Esophagus mucosa (tissue), 1 donor: Measurements from ENCODE around the gene SIRT3. TPM values are rescaled to one million over a fixed set of nuclear protein-coding genes. Genes with fewer than 3 reads are reported as not detected.

Source experiments
- ATAC-seq: fragments of 200-7000 bp; cut with Tn5 transposase; one replicate; pipeline ENCODE4 v1.9.1; 2020
- total RNA-seq: library from RNA; stranded (reverse); gene quantifications from one replicate; pipeline ENCODE4 v1.2.4, GENCODE V29; 2023
- donor health status: DM: yes; HTN: yes; CAD: no.

SIRT3 gene
- total RNA-seq, 1 donor from 2014 or later = 6.2 TPM

DNA sequence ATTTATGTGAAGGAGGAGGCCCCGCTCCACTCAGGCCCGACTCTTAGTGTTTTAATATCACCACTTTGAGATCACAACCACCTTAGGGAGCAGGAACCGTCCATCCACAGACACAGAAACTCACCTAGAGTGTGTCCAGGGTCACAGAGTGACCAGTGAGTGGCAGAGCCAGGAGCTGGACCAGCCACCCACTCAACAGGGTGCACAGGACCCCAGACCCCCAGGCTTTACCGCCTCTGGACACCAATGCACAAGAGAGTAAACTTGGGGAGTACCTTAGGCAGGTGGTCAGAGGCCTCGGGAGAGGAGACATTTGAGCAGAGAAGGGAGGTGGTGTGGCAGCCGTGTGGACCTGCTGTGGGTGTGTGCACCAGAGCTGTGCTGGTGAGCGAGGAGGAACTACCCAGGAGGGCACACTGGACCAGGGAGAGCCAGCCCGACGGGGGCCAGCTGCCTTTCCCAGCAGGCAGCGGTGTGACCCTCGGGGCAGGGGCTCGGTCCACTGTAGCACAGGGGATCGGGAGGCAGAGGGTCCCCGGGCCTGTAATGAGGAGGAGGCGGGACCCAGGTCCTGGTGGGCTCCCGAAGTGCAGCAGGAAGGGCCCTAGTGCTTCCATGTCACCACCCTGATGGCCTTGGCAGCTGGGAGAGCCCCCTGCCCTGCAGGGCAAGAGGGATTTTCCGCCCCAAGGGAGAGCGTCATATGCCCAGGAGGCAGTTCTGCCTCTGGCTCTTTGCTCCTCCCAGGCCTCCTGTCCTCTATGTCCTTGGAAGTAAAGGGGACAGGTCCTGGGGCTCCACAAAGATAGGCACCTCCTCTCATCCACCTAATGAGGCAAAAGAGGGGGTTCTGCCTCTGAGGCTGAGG lies 34.5 kb upstream of the SIRT3 start:
- ATAC-seq = no peak

DNA sequence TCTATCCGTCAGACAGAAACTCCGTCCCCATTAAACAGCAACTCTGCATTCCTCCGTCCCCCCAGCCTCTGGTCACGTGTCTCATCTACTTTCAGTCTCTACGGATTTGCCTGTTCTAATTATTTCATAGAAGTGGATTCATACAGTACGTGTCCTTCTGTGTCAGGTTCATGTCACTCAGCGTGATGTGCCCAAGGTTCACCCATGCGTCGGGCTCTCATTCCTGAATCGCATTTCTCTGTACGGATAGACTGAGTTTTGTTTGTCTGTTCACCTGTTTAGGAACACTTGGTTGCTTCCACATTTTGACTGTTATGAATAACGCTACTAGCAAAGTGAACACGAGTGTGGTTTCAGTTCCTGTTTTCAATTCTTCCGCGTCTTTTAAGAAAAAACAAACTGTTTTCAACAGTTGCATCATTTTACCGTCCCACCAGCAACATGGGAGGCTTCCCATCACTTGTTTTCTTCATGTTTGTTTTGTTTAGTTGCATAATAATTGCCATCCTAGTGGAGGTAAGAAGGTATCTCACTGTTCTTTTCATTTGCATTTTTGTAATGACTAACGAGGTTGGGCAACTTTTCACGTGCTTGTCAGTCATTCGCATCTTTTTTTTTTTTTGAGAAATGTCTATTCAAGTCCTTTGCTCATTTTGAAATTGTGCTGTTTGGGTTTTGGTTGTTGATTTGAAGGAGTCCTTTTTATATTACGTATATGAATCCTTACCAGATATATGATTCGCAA lies 33.2 kb upstream of the SIRT3 start:
- no peak for ATAC-seq

DNA sequence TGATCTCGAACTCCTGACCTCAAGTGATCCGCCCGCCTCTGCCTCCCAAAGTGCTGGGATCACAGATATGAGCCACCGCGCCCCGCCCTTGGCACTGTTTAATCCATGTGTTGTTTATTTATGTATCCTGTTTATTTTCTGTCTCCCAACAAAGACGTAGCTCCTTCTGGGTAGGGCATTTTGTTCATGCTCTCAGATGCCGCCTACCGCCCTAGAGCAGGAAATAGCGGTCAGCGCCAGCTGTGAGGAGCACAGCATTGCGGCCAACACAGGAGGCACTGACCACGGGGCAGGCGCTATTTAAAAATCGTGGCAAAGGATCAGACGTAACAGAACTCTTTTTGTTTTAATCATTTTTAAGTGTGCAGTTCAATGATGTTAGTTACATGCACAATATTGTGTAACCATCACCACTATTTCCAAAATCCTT lies 32.6 kb upstream of the SIRT3 start:
- peak; percentile 43 for ATAC-seq

DNA sequence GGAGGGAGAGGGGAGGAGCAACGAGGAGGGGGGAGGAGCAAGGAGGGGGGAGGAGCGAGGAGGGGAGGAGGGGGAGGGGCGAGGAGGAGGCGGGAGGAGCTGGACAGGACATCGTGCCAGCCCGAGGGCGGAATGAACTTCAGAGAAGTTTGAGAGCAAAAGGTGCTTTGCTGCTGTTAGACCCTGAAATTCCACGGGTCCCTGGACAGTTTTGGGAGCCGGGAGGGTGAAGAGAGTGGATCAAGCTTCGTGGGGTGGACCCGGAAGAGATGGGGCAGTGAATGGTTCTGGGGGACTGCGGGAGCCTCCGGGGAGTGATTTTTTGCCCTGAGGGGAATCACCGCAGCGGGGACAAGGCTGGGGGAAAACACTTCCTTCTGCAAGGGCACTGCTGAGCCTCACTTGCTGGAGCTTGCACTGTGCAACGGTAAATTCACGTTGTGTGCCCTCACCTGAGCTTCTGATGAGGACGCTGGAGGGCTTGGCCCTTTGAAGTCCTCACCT lies 31.4 kb upstream of the SIRT3 start:
- ATAC-seq = peak; percentile 60

DNA sequence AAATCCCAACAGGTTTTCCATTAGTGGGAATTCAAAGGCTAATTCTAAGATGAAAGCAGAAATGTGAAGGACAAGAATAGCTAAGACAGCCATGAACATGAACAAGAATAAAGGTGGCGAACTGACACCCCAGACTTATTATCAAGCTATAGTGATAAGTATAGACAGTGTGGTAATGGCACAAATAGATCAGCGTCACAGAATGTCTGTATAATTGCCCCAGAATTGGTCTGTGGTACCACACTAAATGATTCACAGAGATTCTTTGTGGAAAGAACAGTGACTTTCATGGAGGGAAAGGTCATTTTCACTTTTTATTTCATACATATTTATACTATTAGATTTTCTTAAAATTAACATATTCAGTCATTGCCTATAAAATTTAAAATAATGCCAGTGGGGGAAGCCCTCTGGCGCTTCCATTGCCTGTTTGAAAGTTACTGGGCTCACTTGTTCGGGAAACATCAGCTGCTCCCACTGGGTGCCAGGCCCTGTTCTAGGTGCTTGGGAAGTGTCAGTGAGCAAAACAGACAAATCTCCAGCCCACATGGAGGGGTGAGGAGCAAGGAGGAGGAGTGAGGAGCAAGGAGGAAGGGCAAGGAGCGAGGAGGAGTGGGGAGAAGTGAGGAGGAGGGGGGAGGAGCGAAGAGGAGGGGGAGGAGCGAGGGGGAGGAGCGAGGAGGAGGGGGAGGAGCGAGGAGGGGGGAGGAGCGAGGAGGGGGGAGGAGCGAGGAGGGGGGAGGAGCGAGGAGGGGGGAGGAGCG lies 30.7 kb upstream of the SIRT3 start:
- peak; percentile 52 for ATAC-seq

DNA sequence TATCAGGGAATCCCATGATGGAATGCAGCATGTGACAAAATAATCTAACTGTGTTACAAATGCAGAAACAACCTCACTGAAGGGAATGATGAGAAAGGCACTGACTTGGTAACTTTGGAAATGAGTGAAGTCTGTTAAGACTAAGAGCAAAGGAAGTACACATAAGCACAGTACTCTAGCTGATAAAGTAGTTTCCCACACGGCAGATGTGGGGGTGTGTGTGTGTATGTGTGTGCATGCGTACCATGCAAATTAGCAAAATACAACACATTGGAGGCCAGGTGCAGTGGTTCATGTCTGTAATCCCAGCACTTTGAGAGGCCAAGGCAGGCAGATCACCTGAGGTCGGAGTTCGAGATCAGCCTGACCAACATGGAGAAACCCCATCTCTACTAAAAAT lies 25.5 kb upstream of the SIRT3 start:
- no peak for ATAC-seq

DNA sequence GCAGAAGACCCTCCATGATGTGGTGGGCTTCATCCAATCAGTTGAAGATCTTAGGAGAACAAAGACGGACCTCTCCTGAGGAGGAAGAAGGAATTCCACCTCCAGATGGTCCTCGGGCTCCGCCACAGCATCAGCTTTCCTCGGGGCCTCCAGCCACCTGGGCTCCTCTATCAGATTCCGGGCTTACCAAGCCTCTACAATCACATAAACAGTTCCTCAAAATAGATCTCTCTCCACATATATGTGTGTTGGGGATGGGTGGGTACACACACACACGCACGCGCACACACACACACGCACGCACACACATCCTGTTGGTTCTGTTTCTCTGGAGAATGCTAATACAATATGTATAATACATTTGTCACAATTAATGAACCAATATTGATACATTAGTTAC lies 23.3 kb upstream of the SIRT3 start:
- ATAC-seq = no peak

DNA sequence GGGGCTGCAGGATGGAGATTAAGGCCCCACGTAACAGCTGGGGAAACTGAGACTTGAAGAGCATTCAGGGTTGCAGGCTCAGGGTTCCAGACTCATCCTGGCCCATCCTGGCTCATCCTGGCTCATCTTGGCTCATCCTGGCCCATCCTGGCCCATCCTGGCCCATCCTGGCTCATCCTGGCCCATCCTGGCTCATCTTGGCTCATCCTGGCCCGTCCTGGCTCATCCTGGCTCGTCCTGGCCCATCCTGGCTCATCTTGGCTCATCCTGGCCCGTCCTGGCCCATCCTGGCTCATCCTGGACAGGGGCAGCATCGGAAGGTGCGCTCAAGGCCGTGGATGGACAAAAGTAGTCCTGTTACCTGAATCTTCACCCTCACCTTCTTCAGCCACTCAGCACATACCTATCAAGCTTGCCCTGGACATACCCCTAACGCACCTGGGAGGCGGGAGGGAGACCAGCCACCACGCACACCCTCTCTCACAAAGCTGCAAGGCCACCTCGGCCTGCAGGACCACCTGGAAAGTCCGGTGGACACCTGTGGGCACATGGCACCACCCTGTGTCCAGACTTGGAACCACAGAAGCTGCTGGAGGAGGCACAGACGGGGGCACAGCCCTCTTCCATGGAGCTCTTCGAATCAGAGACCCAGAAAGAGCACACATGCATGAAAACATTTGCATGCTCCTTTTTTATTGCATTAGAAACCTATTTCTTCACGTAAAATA lies 21.8 kb upstream of the SIRT3 start:
- ATAC-seq = no peak

DNA sequence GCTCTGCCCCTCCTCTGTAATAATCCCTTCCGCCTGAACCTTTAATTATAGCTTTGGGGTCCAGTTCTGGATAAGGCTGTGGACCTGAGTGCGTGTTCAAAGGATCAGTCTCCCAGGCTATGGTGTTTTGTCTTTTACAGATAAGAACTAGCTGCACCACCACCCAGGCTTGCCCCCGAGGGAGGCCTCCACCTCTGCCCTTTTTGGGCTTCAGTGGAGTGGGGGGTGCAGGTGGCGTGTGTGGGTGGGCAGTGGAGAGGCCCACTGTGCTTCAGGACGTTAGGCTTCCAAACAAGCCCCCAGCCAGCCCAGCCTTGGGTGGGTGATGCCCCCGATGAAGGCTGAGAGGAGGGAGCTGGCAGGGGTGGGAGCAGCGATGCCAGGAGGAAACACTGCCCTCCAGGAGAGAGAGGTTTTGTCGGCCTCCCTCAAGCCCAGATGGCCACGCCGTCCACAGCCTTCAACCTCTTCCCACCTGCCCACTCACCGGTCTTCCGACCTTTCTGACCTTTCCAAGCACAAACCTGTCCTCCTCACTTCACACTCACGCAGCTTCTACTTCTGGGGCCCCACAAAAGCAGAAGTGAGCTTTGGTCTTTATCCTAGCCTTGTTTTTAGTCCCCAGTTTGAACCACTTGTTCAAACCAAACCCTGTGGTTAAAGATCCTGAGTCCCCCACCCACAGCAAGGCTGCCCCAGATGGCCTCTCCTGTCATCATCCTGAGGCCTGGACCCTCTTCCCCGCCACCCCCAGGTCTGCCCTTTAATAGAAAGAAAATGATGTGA lies 21.0 kb upstream of the SIRT3 start:
- peak; percentile 16 for ATAC-seq

DNA sequence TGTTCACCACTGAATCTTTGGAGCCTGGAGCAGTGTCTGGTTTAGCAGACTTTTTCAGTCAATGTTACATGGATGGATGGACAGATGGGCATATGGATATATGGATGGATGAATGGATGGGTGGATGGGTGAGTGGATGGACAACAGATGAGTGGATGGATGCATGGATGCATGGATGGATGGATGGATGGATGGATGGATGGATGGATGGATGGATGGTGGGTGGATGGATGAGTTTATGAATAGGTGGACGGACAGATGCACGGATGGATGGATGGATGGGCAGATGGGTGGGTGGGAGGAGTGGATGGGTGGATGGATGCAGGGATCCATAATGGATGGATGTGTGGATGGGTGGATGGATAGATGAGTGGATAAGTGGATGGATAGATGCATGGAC lies 19.7 kb upstream of the SIRT3 start:
- no peak for ATAC-seq

DNA sequence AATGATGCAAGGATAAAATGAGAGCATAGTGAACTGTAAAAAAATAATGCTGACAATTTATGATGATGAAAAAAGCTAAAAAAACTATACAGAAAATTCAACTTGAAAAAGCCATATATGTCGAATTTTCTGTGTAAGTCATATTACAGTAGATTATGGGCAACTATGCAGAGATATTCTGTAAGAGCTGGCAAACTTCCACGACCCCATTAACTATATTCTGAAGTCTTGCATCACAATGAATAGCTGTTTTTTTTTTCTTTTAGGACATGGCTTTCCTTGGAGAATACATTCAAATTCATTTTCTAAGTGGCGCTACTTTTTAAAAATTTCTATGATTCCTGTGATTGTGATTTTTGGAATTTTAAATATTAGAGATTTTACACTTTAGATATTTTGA lies 19.0 kb upstream of the SIRT3 start:
- ATAC-seq = no peak

DNA sequence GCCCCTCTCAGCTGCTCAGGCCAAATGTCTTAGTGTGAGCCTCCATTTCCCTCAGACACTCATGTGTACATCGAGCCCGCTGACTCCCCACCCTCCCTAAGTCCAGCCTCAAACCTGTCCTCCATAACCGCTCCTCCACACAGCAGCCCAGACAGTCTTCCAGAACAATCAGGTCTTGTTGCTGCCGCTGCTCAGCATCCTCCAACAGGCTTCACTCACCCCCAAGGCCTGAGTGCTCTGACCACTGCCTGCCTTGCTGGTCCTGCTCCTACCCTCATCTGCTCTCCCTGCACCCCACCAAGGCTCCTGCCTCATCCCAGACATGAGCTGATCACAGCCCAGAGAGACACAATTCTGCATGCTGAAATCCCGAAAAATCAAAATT lies 17.7 kb upstream of the SIRT3 start:
- no peak for ATAC-seq

DNA sequence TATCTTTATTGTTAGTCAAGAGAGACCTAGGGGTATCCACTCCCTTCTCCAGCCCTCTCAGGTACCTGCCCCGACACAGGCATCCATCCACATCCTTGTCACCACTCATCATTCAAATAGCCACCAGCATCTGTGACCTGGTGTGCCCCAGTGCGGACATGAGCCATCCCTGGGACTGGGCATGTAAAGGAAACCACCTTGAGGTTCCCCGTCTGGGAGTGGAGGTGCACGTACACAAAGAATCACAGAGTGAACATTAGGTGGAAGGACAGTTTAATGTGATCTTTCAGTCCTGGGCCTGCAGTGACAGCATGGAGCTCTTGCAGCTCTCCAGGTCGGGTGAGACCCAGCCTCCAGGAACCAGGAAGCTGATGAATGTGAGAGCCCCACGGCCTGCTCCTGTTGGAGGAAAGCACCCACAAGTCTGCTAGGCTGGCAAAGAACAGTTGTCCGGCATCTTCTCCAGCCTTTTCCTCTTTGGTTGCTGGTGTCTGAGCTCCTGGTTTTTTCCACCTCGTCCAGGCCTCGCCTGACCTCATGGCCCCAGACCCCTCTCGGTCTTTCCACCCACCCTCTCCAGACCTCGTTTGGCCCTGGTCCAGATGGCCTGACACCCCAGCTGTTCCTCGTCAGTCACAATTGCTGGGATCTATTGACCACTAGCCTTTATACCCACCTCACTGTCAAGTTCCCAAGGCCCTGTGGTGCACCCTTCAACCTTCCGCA lies 17.2 kb upstream of the SIRT3 start:
- no peak for ATAC-seq

DNA sequence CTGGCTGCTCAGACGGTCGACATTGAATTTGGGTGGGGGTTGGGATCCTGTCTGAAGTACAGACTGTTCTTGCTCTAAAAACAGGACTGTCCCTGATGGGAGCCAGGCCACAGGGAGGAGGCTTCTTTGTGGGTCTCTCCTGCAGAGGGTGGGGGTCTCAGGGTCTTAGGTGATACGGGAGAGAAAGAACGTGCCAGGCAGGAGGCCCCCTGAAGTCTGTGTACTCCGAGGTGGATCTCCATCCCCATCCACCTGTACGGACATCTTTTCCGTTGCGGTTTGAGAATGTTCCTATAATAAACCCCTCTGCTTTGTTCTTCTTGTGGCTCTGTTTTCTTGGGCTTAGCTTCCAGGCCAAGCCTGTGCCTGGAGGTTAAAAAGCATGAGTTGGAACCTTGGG lies 16.5 kb upstream of the SIRT3 start:
- ATAC-seq = no peak

DNA sequence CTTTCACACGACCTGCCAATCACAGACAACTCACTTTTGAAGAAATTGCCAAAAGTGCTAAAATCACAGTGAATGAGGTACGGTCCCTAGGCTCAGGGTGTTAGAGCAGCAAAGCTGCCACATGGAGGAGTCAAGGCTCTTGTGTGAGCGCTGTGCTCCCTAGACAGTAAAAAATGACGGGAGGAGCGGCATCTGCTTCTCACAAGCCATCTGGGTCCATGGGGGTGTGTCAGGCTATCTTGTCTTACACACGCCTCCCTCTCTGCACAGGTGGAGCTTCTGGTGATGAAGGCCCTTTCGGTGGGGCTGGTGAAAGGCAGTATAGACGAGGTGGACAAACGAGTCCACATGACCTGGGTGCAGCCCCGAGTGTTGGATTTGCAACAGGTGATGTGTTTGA lies 15.4 kb upstream of the SIRT3 start:
- no peak for ATAC-seq

DNA sequence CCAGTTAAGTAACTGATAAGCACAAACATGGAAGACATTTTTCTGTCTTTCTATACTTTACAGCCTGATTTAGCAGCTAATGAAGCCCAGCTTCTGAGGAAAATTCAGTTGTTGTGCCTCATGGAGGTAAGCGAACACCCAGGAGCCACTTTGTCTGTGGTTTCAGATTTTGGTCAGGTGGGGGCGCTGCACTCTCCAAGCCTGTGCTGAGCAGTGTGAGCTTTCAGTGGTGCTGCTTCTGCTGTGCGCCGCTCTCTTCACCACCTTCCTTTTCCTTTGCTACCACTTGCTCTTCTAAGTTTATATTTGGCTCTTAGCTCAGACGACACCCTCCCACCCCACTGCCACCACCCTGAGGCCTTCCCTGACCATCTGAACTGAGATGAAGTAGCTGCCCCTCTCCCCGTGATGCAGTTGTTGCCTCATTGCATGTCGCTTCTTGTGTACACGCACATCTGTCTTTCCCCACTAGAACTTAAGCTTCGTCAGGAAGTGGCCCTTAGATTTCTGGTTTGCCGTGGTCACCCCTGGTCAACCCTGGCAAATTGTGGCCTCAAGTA lies 14.7 kb upstream of the SIRT3 start:
- peak; percentile 78 for ATAC-seq

DNA sequence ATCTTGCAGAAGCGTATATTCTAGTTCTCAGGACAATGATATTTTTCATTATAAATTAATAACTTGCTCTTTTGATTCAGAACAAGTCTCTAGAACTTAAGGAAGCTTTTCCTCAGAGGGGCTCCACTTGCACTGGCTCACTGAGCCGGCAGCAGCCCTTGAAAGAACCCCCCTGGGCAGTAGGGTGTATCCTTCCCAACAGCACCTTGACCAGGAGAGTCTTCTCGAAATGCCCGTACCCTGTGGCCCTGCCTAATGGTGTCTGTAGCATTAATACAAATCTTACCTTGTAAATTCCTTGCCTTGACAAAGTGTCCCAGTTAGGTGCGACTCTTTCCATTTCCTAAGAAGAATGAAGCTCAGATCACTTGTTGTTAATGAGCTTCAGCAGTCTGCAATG lies 14.1 kb upstream of the SIRT3 start:
- no peak for ATAC-seq

DNA sequence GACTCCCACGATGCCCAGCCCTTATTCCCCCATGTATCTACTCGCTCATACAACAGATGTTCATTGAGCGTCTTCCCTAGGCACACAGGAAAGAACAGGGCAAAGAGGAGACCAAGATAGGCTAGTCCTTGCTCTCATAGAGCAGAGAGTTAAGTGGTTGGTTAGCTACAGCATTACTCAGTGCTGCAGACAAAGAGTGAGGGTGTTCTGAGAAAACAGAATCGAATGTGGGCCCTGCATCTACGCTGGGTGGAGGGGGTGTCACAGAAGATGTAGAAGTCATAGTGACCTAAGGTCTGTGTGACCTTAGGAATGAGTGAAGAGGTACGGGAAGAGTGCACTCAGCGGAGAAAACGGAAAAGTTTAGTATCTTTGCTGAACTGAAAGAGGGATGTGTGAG lies 12.9 kb upstream of the SIRT3 start:
- no peak for ATAC-seq

DNA sequence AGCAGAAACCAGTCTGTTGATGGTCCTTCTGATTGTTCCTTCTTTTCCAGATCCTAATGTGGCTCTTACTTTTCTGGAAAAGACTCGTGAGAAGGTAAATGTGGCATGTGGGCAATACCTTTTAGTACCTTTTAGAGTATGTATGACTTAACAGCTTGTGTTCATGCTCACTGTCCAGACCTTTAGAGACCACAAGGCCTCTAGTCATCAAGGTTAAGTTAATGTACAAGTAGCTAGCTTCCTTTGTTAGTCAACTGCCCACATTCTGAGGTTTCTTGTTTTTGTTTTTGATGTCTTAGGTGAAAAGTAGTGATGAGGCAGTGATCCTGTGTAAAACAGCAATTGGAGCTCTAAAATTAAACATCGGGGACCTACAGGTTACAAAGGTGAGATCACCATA lies 8.2 kb upstream of the SIRT3 start:
- ATAC-seq = no peak

DNA sequence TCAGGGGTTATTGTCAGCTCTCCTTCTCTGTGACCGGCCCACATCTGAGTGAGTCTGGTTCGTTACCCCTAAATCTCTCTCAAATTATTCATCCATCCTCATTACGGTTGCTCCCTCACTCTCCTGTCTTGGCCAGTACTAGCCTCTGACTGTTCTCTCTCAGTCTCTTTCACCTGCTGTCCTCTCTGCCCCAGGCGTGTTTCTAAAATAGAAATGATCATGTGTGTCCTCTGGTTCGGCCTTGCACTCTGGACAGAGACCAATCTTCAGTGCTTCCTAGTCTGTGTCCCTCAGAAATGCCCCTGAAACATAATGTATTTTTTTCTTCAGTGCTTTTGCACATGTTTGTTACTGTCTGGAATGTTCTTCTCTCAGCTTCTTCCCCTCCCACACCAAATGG lies 5.5 kb upstream of the SIRT3 start:
- ATAC-seq = no peak

DNA sequence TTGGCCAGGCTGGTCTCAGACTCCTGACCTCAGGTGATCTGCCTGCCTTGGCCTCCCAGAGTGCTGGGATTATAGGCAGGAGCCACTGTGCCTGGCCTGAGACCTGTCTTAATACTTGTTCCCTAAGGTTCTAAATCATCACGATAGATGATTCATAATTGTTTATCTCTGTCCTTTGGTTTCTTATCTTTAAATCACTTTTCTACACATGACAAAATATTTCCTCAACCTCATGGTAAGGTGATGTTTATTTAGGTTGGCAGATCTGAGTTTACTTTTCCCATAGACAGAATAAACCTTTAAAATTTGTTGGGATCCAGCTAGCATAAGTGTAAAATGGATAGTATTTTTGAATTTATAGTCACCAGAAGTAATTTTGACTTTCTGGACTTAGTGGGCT lies 4.2 kb upstream of the SIRT3 start:
- no peak for ATAC-seq
